Daoy (cell line): ENCODE results near the gene KRT77. TPM values are rescaled to one million over a fixed set of nuclear protein-coding genes. Genes with fewer than 3 reads are reported as not detected.

ENCODE experiments used
- DNase-seq: peaks from one replicate; pipeline ENCODE4 v3.0.0-alpha.2; 2015; ENCODE audit warnings: low read depth
- total RNA-seq: library from RNA; depleted of rRNA; stranded (reverse); fragments of >200 nt; shearing (Covaris generic); gene quantifications from 2 replicates; pipeline ENCODE4 v1.2.3, GENCODE V29; 2014; rRNA removed

The KRT77 gene
- total RNA-seq, 1 experiment from 2014 or later: not detected

GRCh38 chr12:52656616-52657015 is 46.7 kb downstream of the KRT77 start:
- no peak for DNase-seq

GRCh38 chr12:52655720-52656124 is 47.6 kb downstream of the KRT77 start:
- DNase-seq: peak; percentile 21

GRCh38 chr12:52655251-52655650 is 48.1 kb downstream of the KRT77 start:
- DNase-seq: no peak

GRCh38 chr12:52651726-52652261 is 51.5 kb downstream of the KRT77 start, which contains the start of gene KRT2:
Gene KRT2, minus strand, starts transcription at chr12:52652211. Its CDS starts 69 bp downstream, at chr12:52652142.
- no peak for DNase-seq

- peak; percentile 71 for DNase-seq
Observed at GRCh38 chr12:52650520-52651081, 52.7 kb downstream of the KRT77 start.

- no peak for DNase-seq
Observed at GRCh38 chr12:52649066-52649465, 54.3 kb downstream of the KRT77 start.

- DNase-seq: no peak
Observed at GRCh38 chr12:52648012-52648550, 55.2 kb downstream of the KRT77 start.

- no peak for DNase-seq
Observed at GRCh38 chr12:52647601-52648000, 55.7 kb downstream of the KRT77 start.

GRCh38 chr12:52646613-52647012 is 56.7 kb downstream of the KRT77 start:
- DNase-seq: no peak

GRCh38 chr12:52645982-52646381 is 57.3 kb downstream of the KRT77 start:
- no peak for DNase-seq

- DNase-seq: no peak
Observed at GRCh38 chr12:52645120-52645761, 58.1 kb downstream of the KRT77 start.

GRCh38 chr12:52644078-52644415 is 59.3 kb downstream of the KRT77 start:
- no peak for DNase-seq

GRCh38 chr12:52643233-52644077 is 59.9 kb downstream of the KRT77 start:
- no peak for DNase-seq

GRCh38 chr12:52641468-52641867 is 61.9 kb downstream of the KRT77 start:
- no peak for DNase-seq

Other genes with a start within 250 kb of the KRT77 start
- gene KRT6C, start 229.7 kb downstream of the KRT77 start, total RNA-seq: not detected in 2 replicates
- not detected in 2 replicates for gene KRT6A, start 210.3 kb downstream of the KRT77 start, total RNA-seq
- gene KRT5, start 183.1 kb downstream of the KRT77 start, total RNA-seq: 0.36 TPM in 1 of 2 replicates, not detected in the other
- not detected in 2 replicates for gene KRT71, start 150.4 kb downstream of the KRT77 start, total RNA-seq
- gene KRT74, start 129.7 kb downstream of the KRT77 start, total RNA-seq: not detected in 2 replicates
- not detected in 2 replicates for gene KRT72, start 102.1 kb downstream of the KRT77 start, total RNA-seq
- gene KRT73, start 85.0 kb downstream of the KRT77 start, total RNA-seq: not detected in 2 replicates
- 0.03 and 0.40 TPM in 2 replicates for gene KRT2, start 51.3 kb downstream of the KRT77 start, total RNA-seq
- not detected in 2 replicates for gene KRT1, start 23.1 kb downstream of the KRT77 start, total RNA-seq
- not detected in 2 replicates for gene KRT76, start 73.8 kb upstream of the KRT77 start, total RNA-seq
- gene KRT3, start 92.6 kb upstream of the KRT77 start, total RNA-seq: not detected in 2 replicates
- gene KRT4, start 110.6 kb upstream of the KRT77 start, total RNA-seq: not detected in 2 replicates
- 0.57 and 2.6 TPM in 2 replicates for gene KRT79, start 130.8 kb upstream of the KRT77 start, total RNA-seq
- 1.2 TPM in 1 of 2 replicates, not detected in the other for gene KRT78, start 145.5 kb upstream of the KRT77 start, total RNA-seq
- gene KRT8, start 201.6 kb upstream of the KRT77 start, total RNA-seq: 107 and 111 TPM in 2 replicates
- gene KRT18, start 245.6 kb upstream of the KRT77 start, total RNA-seq: 1,090 and 1,158 TPM in 2 replicates